ELF-1 (cell line): ENCODE results near the gene SDK1.

Experiments used
- DNase-seq: peaks from one replicate; pipeline ENCODE4 v3.0.0-alpha.2; 2016; ENCODE audit warnings: low read depth, low spot score

SDK1 gene

DNA sequence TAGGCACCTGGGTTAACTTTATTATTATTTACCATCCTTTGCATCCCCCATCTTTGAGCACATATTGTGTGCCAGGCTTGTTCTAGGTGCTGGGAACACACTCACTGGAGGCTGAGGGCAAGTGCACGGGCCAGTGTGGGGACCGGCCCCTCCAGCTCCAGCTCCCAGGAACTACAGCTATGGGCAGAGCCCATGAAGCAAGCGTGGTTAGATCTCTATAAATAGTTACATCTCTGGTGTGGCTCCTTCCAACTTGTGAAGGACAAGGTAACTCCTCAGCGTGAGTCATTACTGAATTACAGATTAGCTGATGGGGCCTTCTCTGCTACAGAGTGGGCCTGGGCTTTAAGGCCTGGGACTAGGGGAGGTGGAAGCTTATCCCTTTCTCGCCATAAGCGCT, 583.5 kb downstream of the SDK1 start:
- DNase-seq = no peak

DNA sequence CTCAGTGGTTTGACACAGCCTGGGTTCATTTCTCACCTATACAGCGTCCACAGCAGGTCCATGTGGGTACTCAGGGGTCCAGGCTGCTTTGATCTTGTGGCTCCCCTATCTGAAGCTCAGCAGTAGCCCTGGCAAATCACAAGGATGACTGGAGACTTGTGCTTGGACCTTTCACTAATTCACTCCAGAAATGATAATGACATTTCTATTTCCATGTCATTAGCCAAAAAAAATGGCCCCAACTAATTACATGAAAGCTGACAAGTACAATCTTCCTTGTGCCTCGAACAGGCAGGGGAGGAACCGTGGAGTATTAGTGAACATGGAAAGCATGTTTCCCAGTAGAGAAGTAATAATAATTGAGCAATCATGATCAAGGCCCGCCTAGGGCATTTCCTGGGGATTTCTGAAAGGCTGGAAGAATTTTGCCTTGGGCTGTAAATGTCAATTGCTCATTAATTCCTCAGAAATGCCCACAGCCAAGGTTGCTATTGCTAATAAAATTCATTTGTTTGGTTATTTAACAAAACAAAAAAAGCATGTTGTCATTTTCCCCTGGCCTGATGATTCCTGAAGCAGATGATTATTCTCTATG, 586.1 kb downstream of the SDK1 start:
- no peak for DNase-seq

DNA sequence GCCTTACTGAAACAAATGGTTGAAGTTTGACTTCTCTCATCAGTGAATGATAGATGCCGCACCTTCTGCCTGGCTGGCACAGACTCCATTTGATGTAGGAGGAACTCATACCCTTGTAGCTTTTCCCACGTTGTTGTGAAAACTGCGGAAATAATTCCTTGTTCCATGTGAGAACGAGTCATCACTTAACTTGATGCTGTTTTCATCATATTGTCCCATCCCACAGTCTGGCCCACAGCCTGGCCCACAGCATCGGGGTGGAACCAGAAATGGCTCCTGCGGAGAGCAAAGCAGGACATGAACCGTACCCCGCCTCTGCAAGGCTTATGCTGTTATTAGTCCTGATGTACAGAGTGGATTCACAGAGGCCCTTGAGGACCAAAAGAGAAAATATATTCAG, 587.0 kb downstream of the SDK1 start:
- no peak for DNase-seq

DNA sequence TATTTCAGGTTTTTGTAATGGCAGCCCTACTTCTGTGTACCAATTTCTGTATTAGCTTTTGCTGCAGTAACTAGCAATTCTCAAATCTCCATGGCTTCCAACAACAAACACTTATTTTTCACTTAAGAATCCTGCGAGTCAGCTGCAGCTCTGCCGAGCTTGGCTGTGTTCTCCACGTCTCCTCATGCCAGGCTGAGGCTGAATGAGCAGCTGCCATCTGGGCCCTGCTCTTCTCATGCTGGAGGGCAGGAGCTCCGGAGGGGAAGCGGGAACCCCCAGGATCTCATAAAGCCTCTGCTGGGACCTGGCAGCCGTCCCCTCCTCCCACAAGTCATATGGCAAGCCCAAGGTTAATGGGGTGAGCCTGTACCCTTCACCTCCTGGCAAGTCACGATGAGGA, 591.1 kb downstream of the SDK1 start:
- DNase-seq = no peak

DNA sequence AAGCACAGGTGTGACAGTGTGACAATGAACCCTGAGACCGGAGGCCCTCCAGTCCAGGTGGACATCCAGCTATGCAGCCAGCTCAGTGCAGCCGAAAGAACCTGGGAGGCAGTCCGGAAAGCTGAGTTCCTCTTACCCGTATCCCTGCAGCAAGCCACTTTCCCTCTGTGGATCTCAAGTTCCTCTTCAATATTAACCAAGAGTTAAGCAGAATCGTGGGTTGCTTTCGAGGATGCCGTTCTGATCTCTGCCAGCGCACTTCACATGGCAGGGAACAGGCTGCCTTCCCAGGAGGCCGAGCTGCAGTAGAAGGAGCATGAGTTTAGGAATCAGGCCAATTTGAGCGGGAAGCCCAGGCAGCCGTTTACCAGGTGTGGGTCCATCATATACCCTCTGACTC, 591.6 kb downstream of the SDK1 start:
- no peak for DNase-seq

DNA sequence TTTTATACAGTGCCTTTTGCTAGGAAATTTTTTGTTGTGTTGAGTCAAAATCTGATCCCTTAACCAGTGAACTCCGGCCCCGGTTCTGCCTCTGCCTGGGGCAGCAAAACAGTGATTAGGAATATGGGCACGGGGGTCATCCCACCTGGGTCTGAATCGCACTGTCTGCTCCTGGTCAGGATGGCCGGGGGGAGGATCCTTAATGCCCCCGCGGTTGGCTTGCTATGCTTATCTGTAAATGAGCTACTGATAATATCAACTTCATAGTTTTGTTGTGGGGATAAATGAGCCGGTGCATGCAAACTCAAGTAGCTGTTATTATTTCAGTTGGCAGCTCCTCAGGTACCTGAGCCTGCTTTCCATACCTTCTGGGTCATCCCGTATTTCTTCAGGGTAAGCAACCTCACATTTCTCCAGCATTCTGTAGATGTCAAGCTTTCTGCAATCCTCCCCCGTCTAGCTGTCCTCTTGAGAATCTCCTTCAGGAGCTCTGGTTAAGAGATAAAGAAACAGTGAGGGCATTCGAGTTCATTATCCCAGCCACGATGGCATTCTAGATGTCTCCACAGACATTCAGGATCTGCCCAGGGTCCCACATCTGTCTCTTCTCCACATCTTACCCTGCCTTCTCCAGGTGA, 592.2 kb downstream of the SDK1 start:
- DNase-seq = no peak

DNA sequence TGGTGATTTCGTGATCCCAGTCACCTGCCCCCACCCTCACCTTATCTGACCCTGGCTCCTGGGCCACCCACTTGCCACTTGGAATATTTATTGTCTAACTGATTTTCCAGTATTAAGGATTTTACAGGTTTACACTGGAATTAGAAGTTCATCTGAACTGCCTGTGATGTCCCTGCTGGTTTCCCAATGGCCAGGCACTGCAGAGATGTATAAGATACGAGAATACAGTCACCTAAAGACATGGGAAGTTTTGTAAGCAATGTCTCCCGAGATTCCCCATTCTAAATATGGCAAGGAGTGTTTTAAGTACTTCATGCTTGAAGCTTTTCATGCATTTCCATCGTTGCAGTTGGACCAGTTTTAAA, 592.7 kb downstream of the SDK1 start:
- DNase-seq = no peak

DNA sequence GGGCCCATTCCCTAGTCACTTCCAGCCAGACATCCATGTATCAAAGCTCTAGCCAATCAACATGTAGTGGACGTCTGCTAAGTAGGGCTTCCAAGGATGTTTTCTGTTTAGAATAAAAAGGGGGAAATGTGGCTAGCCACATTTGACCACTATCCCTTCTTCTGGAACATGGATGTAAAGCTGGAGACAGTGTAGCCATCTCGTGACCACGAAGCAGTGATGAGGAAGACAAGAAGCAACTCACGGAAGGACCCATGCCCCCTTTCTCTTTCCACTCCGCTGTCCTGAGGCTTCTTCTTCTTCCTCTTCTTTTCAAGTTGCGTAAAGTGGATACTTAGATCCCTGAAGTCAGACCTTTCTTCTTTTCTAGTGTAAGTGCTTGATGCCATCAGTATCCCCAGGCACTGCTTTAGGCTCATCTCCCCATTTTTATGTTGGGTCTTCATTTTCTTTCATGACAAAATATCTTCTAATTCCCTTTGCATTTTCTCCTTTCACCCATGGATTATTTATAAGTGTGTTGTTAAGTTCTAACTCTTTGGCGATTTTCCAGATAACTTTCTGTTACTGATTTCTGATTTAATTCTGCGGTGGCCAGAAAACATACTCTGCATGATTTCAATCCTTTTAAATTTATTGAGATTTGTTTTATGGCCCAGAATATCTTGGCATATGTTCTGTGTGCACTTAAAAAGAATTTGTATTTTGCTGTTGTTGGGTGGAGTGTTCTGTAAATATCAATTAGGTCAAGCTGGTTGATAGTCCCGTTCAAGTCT, 594.5 kb downstream of the SDK1 start:
- no peak for DNase-seq

DNA sequence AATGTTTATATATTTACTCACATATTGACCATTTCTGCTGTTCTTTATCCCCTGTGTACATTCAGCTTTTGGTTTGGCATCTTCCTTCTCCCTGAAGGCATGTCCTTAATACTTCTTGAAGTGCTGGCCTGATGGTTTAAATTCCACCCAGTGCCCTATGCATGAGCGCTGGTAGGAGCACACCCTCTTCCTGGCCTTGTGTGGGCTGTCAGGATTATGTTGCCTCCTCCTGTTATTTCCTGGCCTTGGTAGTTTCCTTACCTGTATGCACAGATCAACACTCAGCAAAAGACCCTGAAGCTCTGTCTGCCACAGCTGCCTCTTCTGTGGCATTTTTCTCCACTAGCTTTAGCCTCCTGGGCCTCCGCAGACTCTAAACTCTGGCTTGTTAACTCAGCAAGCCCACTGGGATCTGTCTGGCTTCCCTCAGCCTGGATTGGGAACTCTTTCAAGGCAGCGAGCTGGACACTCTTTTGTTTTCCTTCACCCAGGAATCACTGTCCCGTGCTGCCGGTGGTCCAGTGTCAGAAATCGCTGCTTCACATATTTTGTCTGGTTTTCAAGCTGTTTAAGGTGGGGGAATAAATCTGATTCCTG, 595.2 kb downstream of the SDK1 start:
- DNase-seq = no peak

DNA sequence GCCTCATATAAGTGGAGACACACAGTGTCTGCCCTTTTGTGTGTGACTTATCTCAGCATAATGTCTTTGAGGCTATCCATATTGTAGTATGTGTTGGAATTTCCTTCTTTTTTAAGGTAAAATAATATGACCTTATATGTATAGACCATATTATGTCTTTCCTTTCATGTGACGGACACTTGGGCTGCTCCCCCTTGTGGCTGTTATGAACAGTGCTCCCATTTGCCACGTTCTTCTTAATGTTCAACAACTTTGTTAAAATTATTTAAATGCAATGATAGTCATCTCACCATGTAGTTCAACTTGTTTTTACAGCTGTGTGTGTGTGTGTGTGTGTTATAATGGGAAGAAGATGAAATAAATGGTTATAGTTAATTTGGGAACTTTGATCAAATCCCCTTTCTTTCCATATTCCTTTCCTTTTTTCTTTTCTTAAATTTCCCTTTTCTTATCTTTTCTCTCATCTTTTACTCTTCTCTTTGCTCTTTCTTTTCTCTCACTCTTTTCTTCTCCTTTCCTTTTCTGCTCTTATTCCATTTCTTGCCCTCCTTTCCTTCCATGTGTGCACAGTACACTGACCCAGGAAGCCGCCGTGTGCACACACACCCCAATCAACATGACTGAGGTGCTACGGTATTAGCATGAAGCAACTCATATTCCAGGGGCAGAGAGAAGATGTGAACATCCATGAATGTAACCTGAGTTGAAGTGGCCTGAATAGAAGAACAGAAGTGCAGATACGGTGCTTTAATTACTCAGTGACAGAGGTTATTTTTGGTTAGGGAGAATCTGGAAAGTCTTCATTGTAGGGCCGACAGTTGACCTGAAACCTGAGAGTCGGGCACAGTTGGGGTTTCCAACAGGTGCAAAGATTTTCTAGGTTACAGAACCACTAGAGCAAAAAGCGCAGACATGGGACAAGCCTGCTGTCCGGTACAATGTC, 596.6 kb downstream of the SDK1 start:
- DNase-seq = no peak

DNA sequence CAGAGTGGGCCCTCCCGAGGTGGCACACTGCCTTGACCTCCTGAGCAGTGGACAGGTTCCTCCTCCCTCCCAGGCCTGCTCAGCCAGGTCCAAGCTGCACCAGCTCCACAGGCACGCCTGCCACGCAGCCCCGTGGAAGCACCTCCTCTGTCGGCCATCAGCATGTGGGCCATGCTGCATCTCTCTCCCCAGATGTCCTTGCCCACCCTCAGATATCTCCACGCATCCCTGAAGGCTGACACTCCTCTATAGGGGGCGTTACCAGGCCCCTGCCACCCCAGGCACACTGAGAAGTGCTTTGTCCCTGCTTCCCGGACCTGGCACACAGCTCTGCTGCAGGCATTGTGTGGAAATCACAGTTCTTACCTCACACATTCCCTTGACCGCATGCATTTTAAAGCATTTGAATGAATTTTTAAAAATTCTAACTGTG, 598.5 kb downstream of the SDK1 start:
- DNase-seq = no peak

DNA sequence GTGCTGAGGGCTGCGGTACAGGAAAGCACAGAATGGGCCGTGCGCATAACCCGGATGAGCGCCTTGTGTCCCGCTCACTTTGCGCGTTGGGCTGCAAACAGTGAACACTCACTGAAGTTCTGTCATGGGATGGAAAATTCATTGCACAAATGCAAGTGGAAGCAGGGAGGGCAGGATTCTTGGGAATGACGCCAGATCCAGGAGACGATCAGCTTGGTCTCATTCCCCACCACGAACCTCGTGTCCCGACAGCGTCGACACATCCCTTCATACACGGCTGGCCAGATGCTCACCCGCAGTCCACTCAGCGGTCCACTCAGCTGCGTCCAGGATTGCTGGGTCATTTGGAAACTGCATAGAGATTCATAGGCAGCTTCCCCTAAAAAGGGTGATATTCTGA, 607.1 kb downstream of the SDK1 start:
- DNase-seq = no peak

DNA sequence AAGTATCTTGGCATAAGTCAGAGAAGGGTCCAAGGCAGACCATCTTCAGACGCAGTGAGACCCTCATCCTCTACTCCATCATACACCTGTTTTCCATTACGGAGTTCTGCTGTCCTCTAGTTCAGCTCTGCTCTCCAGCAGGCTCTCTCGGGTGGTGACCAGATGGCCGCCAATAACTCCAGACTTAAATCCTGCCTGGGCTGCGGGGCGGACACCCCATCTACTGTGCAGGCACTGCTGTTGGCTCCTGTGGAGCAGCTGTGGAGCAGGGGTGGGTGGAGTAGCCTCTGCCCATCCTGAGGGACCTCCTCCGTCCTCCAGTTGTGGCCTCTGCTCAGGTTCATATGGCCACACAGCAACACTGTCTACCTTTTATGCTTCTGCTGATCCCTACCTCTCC, 608.1 kb downstream of the SDK1 start:
- no peak for DNase-seq

DNA sequence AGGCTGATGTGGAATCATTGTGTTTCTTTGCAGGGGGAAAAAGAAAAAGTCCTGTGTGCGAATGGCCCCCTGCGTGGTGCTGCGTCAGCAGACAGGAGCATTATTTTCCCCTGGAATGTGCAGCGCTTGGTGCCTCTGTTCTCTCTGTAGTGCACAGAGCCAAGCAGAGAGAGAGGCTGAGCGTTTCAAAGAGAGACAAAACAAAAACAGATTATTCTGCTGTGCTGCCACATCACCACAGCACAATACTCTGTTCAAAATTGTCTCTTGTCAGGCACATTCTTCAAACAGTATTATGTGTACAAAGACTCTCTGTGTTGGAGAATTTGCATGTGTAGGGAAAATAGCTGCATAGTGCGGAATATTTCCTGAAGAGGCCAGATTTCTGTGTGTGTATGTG, 609.0 kb downstream of the SDK1 start:
- DNase-seq = no peak

DNA sequence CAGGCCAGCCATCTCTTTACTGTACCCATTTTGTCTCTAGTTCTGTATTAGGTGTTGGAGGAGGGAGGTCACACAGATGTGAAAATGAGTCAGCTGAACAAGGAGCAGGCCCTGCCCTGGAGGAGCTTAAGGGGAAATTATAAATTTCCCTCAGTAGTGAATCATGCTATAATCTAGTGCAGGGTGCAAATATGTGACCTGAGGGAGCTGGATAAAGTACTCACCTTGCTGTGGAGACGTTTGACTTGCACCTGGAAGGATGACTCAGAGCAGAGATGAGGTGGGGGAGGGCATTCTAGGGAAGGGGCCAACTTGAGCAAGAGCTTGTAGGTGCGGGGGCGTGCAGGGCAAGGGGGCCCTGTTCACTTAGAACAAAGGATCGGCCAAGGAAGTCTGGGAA, 610.6 kb downstream of the SDK1 start:
- DNase-seq = no peak

DNA sequence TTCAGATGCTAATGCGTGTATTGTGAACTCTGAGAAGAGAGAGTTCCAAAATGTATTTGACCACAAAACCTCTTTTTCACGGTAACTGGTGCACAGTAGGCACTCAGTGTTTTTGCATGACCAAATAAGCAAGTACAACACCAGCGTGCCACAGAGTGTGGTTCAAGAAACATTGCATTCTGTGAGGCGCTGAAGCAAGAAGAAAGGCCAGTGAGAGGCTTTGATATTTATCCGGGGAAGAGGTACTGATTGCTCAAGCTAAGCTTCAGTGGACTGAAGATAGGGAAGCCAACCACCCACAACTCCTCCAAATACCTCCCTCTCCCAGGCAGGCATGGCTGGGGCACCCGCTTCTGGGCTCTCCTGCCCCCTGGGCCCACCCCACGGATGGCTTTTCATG, 611.2 kb downstream of the SDK1 start:
- no peak for DNase-seq

DNA sequence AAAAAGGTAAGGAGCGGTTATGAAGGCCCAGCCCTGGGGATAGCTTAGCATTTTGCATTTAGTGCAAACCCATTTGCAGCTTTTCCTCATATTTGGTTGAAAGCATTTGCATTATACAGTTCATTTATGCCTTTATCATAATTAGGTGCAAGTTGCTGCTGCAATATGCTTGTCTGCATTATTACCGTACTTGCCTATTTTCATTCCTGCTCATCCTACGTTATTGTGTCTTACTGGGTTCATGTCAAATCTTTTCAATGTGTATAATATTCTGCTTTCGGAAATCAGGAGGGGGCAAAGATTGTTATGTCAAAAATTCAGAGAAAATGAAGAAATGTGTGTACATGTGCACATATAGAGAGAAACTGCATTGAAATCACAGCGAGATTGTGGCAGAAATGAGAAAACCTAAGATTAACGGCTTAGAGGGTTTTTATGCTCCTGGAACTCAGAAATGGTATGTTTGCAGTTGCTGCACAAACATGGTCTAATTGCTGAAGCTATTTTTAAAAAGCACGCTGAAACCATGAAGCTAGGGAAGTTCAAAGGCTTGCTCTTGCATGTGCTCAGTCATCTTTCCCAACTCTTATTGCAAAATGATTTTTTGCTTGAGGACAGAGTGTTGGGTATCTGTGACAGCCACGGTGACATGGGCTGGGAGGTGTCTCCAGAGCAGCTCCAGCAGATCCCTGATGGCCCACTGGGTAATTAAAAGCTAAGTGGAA, 613.2 kb downstream of the SDK1 start:
- DNase-seq = no peak

DNA sequence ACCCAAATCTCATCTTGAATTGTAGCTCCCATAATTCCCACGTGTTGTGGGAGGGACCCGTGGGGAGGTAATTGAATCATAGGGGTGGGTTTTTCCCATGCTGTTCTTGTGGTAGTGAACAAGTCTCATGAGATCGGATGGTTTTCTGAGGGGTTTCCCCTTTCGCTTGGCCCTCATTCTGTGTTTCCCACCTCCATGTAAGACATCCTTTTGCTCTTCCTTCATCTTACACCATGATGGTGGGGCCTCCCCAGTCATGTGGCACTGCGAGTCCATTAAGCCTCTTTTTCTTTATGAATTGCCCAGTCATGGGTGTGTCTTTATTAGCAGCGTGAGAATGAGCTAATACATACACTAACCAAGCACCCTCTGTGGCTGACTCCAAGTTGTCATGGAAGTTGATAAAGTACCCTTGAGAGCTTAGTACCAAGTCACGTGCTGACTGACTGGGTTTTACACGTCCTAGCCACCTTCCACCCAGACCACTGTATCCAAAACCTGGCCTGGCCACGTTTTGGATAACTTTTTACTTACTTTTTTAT, 614.4 kb downstream of the SDK1 start:
- DNase-seq = no peak

DNA sequence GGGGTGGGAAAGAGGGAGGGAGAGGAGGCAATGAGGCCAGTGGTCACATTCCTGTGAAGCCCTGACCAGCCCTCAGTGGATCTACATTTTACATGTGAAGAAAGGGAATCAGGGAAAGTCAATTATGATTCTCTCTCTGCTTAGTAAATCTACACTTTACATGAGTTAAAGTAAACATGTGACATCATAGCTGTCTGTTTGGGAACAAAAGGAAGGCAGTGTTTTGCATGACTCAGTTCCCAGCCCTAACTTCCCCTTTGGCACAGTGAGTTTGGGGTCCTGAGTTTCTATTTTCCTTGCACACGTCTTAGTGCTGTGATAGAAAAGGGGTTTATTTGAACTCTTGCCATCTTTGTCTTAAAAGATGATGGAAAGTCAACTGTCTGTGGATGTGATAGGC, 615.1 kb downstream of the SDK1 start:
- no peak for DNase-seq

DNA sequence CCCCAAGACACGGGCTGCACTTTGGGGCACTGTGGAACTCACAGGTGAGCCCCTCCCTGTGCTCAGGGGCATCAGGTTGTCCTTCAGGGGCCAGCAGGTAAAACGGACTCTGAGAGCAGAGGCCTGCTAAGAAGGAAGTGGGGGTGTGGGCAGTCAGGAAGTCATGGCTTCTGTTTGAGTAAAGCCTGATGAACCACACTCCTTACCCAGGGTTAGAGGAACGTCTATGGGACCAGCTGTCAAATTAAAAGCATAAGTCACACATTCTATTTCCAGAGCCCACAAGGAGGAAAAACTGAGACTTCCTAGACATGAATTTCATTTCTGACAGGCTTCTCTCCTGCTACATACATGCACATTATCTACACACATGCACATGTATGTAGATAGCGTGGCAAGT, 616.4 kb downstream of the SDK1 start:
- no peak for DNase-seq

DNA sequence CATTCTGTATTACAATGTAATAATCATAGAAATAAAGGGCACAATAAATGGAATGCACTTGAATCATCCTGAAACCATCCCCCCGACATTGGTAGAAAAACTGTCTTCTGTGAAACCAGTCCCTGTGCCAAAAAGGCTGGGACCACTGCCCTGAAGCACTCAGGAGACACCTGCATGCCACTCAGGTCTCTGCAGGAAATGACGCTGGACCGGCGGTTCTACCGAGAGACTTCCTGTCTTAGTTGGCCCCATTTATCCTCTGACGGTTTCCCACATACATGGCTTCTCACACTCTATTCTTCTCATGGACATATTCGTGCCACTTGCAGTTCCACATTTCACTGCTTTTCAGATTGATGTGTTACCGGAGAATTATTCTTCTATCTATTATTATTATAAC, 617.5 kb downstream of the SDK1 start:
- no peak for DNase-seq
